ENCODE results near the gene GLI1.
"Not testable (repeated sequence)": the region's sequence is repeated elsewhere in the genome, so short reads cannot be mapped to it uniquely, and the experiment has no call there.

The GLI1 gene

DNA sequence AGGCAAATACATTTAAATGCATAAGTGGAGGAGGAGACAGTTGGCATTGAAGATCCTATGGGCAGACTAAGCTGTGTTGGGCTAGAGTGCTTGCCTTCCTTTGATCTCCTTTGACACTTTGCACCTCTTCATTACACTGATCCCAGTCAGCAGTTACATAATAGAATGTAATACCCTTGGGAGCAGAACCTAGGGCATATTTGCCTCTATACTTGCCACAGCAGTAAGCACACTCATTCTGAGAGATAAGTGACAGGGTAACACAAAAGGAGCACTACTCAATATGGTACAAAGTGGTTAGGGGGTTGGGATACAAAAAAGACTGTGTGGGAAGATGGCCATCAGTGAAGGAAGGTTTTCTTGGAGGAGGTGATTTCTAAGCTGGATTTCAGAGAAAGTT is 37.2 kb downstream of the GLI1 start:
- Histone ChIP-seq H3K9me3 (ENCODE audit: control insufficient read depth, low read depth, low read length) (no peaks in the 10 kb centered on the region), H3K4me1 (ENCODE audit: control insufficient read depth, low read depth, low read length) (no peaks in the 10 kb centered on the region), H3K27ac (ENCODE audit: low read length) (no peak overlapping the region), H3K36me3 (ENCODE audit: control insufficient read depth, low read depth, low read length) (peaks cover 59% of the 10 kb centered on the region), H3K9ac (ENCODE audit: low read length) (no peak overlapping the region), H3K4me3 (ENCODE audit: low read length) (no peak overlapping the region), H3K27me3 (ENCODE audit: control insufficient read depth, insufficient read depth, low read length) (no peaks in the 10 kb centered on the region)

DNA sequence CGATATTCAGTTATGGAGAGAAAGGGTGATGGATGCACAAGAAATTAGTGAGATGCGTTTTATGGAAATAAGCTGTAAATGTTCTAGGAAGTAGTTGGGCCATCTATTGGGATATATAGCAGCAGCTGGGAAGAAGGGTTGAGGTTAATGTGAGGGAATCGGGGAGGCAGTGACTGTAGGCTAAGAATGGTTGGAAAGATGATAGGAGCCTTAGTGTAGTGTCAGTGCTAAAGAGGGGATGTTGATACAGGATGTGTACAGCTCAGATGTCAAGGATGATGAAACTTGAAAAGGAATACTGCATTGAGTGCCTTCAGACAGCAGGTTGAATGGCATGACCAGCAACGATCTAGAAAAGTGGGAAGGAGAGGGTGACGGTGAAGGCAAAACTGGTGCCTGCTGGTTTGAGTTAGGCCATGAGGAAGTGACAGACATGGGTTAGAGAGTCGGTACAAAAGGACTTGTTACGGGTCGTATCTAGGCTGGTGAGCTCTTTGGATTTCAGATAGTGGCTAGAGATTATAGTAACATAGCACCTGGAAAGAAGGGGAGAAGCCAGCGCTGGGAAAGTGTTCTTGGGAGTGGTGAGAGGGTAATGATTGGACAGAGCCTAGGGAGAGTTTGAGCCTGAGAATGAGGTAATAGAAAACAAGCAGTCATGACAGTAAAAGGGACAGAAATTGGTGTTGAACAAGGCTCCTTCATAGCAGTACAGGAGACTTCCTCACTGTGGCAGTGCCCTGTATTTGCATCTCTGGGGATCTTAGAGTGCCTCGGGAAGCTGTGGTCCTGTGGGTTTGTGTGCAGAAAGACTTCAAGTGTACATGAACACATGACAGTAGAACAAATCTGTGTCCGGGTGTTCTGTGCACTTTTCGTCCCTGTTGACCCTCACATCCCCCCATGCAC is 37.9 kb downstream of the GLI1 start:
- no peak overlapping the region for H3K4me3 ChIP-seq (ENCODE audit: low read length)
- no peaks in the 10 kb centered on the region for H3K9me3 ChIP-seq (ENCODE audit: control insufficient read depth, low read depth, low read length)
- H3K36me3 ChIP-seq (ENCODE audit: control insufficient read depth, low read depth, low read length), result peaks cover 61% of the 10 kb centered on the region
- no peak overlapping the region for H3K9ac ChIP-seq (ENCODE audit: low read length)
- H3K27ac ChIP-seq (ENCODE audit: low read length), result no peak overlapping the region
- no peaks in the 10 kb centered on the region for H3K27me3 ChIP-seq (ENCODE audit: control insufficient read depth, insufficient read depth, low read length)
- H3K4me1 ChIP-seq (ENCODE audit: control insufficient read depth, low read depth, low read length), result no peaks in the 10 kb centered on the region

DNA sequence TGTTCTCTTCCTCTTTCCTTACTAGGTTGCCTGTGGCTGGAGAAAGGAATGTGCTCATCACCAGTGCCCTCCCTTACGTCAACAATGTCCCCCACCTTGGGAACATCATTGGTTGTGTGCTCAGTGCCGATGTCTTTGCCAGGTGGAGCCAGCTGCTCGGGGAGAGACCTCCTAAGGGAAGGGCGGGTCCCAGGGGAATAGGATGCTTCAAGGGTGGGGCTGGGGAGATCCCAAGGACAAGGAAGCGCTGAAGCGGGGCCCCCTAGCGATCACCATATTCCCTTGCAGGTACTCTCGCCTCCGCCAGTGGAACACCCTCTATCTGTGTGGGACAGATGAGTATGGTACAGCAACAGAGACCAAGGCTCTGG is 38.5 kb downstream of the GLI1 start:
- H3K9me3 ChIP-seq (ENCODE audit: control insufficient read depth, low read depth, low read length), result no peaks in the 10 kb centered on the region
- no peak overlapping the region for H3K27ac ChIP-seq (ENCODE audit: low read length)
- H3K27me3 ChIP-seq (ENCODE audit: control insufficient read depth, insufficient read depth, low read length), result no peaks in the 10 kb centered on the region
- no peak overlapping the region for H3K9ac ChIP-seq (ENCODE audit: low read length)
- H3K36me3 ChIP-seq (ENCODE audit: control insufficient read depth, low read depth, low read length), result peaks cover 59% of the 10 kb centered on the region
- H3K4me3 ChIP-seq (ENCODE audit: low read length), result no peak overlapping the region
- no peaks in the 10 kb centered on the region for H3K4me1 ChIP-seq (ENCODE audit: control insufficient read depth, low read depth, low read length)

DNA sequence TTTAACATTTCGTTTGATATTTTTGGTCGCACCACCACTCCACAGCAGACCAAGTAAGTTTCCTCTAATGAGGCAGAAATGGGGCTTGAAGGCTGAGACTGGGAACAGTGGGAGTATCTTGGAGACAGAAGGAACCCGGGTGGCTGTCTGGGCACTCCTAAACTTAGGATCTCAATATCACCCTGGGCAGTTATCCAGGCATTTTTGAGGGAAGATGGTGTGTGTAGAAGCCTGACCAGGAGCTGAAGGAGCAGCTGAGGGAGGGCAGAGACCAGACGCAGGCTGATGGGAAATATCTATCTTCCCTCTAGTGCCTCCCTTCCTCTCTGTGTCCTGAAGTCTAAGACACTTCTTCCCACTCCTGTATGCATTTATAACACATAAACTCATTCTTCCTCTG is 39.0 kb downstream of the GLI1 start:
- Histone ChIP-seq H3K9ac (ENCODE audit: low read length) (no peak overlapping the region), H3K4me1 (ENCODE audit: control insufficient read depth, low read depth, low read length) (no peaks in the 10 kb centered on the region), H3K4me3 (ENCODE audit: low read length) (no peak overlapping the region), H3K9me3 (ENCODE audit: control insufficient read depth, low read depth, low read length) (no peaks in the 10 kb centered on the region), H3K27me3 (ENCODE audit: control insufficient read depth, insufficient read depth, low read length) (no peaks in the 10 kb centered on the region), H3K27ac (ENCODE audit: low read length) (no peak overlapping the region), H3K36me3 (ENCODE audit: control insufficient read depth, low read depth, low read length) (peaks cover 61% of the 10 kb centered on the region)

DNA sequence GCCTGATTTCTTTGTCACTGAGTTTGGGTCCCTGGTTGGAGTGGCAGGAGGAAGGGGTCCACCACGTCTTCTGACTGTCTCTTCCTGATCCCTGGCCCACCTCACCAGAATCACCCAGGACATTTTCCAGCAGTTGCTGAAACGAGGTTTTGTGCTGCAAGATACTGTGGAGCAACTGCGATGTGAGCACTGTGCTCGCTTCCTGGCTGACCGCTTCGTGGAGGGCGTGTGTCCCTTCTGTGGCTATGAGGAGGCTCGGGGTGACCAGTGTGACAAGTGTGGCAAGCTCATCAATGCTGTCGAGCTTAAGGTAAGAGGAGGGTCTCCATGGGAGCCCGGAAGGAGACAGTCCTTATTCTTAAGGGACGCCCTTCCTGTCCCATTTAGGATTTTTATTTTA is 40.6 kb downstream of the GLI1 start:
- H3K4me1 ChIP-seq (ENCODE audit: control insufficient read depth, low read depth, low read length), result no peaks in the 10 kb centered on the region
- no peak overlapping the region for H3K4me3 ChIP-seq (ENCODE audit: low read length)
- H3K9ac ChIP-seq (ENCODE audit: low read length), result no peak overlapping the region
- no peaks in the 10 kb centered on the region for H3K27me3 ChIP-seq (ENCODE audit: control insufficient read depth, insufficient read depth, low read length)
- H3K27ac ChIP-seq (ENCODE audit: low read length), result no peak overlapping the region
- H3K36me3 ChIP-seq (ENCODE audit: control insufficient read depth, low read depth, low read length), result peaks cover 75% of the 10 kb centered on the region
- H3K9me3 ChIP-seq (ENCODE audit: control insufficient read depth, low read depth, low read length), result no peaks in the 10 kb centered on the region

DNA sequence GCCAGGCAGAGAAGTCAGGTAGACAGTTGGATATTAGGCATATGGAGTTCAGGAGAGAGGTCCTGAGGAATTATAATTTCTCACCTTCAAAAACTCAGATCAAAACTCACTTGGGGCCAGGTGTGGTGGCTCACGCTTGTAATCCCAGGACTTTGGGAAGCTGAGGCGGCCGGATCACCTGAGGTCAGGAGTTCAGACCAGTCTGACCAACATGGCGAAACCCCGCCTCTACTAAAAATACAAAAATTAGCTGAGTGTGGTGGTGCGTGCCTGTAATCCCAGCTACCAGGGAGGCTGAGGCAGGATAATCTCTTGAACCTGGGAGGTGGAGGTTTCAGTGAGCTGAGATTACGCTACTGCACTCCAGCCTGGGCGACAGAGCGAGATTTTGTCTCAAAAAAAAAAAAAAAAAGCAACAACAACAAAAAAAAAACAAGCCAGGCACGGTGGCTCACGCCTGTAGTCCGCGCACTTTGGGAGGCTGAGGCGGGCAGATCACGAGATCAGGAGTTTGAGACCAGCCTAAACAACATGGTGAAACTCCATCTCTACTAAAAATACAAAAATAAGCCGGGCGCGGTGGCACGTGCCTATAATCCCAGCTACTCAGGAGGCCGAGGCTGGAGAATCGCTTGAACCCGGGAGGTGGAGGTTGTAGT is 42.9 kb downstream of the GLI1 start:
- peaks cover 80% of the 10 kb centered on the region for H3K36me3 ChIP-seq (ENCODE audit: control insufficient read depth, low read depth, low read length)
- H3K9ac ChIP-seq (ENCODE audit: low read length); H3K9me3 ChIP-seq (ENCODE audit: control insufficient read depth, low read depth, low read length); H3K27me3 ChIP-seq (ENCODE audit: control insufficient read depth, insufficient read depth, low read length); H3K4me1 ChIP-seq (ENCODE audit: control insufficient read depth, low read depth, low read length); H3K27ac ChIP-seq (ENCODE audit: low read length); H3K4me3 ChIP-seq (ENCODE audit: low read length): not testable (repeated sequence)

DNA sequence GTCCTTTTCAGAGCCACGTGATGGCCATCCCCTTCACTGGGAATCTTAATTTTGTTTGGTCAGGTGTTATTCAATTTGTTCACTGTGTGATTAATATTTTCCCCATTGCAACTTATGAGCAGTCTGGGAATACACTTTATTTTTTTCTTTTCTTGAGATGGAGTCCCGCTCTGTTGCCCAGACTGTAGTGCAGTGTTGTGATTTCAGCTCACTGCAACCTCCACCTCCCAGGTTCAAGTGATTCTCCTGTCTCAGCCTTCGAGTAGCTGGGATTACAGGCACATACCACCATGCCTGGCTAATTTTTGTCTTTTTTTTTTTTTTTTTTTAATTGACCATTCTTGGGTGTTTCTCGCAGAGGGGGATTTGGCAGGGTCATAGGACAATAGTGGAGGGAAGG is 47.0 kb downstream of the GLI1 start:
- H3K4me1 ChIP-seq (ENCODE audit: control insufficient read depth, low read depth, low read length), result not testable (repeated sequence)

DNA sequence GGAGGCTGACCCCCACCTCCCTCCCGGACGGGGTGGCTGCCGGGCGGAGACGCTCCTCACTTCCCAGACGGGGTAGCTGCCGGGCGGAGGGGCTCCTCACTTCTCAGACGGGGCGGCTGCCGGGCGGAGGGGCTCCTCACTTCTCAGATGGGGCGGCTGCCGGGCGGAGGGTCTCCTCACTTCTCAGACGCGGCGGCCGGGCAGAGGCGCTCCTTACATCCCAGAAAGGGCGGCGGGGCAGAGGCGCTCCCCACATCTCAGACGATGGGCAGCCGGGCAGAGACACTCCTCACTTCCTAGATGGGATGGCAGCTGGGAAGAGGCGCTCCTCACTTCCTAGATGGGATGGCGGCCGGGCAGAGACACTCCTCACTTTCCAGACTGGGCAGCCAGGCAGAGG is 48.2 kb downstream of the GLI1 start:
- not testable (repeated sequence) for H3K27me3 ChIP-seq (ENCODE audit: control insufficient read depth, insufficient read depth, low read length); H3K9me3 ChIP-seq (ENCODE audit: control insufficient read depth, low read depth, low read length); H3K27ac ChIP-seq (ENCODE audit: low read length); H3K4me3 ChIP-seq (ENCODE audit: low read length); H3K4me1 ChIP-seq (ENCODE audit: control insufficient read depth, low read depth, low read length); H3K9ac ChIP-seq (ENCODE audit: low read length)
- peaks cover 71% of the 10 kb centered on the region for H3K36me3 ChIP-seq (ENCODE audit: control insufficient read depth, low read depth, low read length)

More for the DNA sequence above, 47.0 kb downstream of the GLI1 start:
- not testable (repeated sequence) for H3K9me3 ChIP-seq (ENCODE audit: control insufficient read depth, low read depth, low read length); H3K4me3 ChIP-seq (ENCODE audit: low read length); H3K27ac ChIP-seq (ENCODE audit: low read length); H3K27me3 ChIP-seq (ENCODE audit: control insufficient read depth, insufficient read depth, low read length); H3K9ac ChIP-seq (ENCODE audit: low read length)
- peaks cover 68% of the 10 kb centered on the region for H3K36me3 ChIP-seq (ENCODE audit: control insufficient read depth, low read depth, low read length)

DNA sequence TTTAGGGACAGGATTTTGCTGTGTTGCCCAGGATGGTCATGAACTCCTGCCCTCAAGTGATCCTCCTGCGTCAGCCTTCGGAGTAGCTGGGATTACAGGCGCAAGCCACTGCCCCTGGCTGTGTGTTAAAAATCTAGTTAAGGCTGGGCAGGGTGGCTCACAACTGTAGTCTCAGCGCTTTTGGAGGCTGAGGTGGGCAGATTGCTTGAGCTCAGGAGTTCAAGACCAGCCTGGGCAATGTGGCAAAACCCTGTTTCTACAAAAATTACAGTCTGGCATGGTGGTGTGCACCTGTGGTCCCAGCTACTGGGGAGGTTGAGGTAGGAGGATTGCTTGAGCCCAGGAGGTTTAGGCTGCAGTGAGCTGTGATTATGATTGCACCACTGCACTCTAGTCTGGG is 51.6 kb downstream of the GLI1 start:
- Histone ChIP-seq H3K27me3 (ENCODE audit: control insufficient read depth, insufficient read depth, low read length) (no peaks in the 10 kb centered on the region), H3K27ac (ENCODE audit: low read length) (no peak overlapping the region), H3K9ac (ENCODE audit: low read length) (no peak overlapping the region), H3K9me3 (ENCODE audit: control insufficient read depth, low read depth, low read length) (no peaks in the 10 kb centered on the region), H3K4me1 (ENCODE audit: control insufficient read depth, low read depth, low read length) (no peaks in the 10 kb centered on the region), H3K4me3 (ENCODE audit: low read length) (no peak overlapping the region), H3K36me3 (ENCODE audit: control insufficient read depth, low read depth, low read length) (peaks cover 73% of the 10 kb centered on the region)

DNA sequence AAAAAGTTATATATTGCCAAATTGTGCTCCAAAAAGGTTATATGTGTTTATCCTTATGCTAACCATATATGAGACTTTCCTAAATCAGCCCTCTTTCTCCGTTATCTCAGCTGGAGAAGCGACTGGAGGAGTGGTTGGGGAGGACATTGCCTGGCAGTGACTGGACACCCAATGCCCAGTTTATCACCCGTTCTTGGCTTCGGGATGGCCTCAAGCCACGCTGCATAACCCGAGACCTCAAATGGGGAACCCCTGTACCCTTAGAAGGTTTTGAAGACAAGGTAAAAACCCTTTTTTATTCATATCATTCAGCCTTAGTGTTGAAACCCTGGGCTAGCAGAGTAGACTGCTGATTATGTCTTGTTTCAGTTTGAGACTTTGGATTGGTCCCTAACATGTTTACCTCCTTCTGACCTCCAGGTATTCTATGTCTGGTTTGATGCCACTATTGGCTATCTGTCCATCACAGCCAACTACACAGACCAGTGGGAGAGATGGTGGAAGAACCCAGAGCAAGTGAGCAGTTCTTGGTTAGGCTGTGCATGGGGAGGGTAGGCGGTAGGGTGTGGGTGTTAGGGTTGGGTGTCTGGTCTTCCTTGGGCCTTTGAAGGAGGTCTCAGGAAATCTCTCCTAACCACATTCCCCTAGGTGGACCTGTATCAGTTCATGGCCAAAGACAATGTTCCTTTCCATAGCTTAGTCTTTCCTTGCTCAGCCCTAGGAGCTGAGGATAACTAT is 52.2 kb downstream of the GLI1 start:
- H3K4me1 ChIP-seq (ENCODE audit: control insufficient read depth, low read depth, low read length), result no peaks in the 10 kb centered on the region
- H3K27me3 ChIP-seq (ENCODE audit: control insufficient read depth, insufficient read depth, low read length), result no peaks in the 10 kb centered on the region
- H3K9ac ChIP-seq (ENCODE audit: low read length), result no peak overlapping the region
- peaks cover 74% of the 10 kb centered on the region for H3K36me3 ChIP-seq (ENCODE audit: control insufficient read depth, low read depth, low read length)
- no peak overlapping the region for H3K27ac ChIP-seq (ENCODE audit: low read length)
- no peak overlapping the region for H3K4me3 ChIP-seq (ENCODE audit: low read length)
- no peaks in the 10 kb centered on the region for H3K9me3 ChIP-seq (ENCODE audit: control insufficient read depth, low read depth, low read length)

DNA sequence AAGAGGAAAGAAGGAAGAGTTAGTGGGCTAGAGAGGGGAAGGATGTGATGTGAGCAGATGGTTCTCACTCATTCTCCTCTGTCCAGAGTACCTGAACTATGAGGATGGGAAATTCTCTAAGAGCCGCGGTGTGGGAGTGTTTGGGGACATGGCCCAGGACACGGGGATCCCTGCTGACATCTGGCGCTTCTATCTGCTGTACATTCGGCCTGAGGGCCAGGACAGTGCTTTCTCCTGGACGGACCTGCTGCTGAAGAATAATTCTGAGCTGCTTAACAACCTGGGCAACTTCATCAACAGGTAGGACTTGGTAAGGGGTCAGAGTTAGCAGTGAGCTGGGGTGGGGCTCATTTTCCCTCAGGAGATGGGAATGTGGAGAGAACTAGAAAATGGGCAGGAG is 53.1 kb downstream of the GLI1 start:
- peaks cover 83% of the 10 kb centered on the region for H3K36me3 ChIP-seq (ENCODE audit: control insufficient read depth, low read depth, low read length)
- no peaks in the 10 kb centered on the region for H3K27me3 ChIP-seq (ENCODE audit: control insufficient read depth, insufficient read depth, low read length)
- H3K27ac ChIP-seq (ENCODE audit: low read length), result no peak overlapping the region
- no peak overlapping the region for H3K4me3 ChIP-seq (ENCODE audit: low read length)
- H3K9me3 ChIP-seq (ENCODE audit: control insufficient read depth, low read depth, low read length), result no peaks in the 10 kb centered on the region
- no peaks in the 10 kb centered on the region for H3K4me1 ChIP-seq (ENCODE audit: control insufficient read depth, low read depth, low read length)
- H3K9ac ChIP-seq (ENCODE audit: low read length), result no peak overlapping the region

Data from iPS-18a (cell line).